Heart left ventricle (tissue), 13 donors: ENCODE data around the gene AGO3.

Source experiments
- POLR2A ChIP-seq, 2 donors: fragments of 450-650 bp; IDR thresholded peaks; one replicate each; pipeline ENCODE4 v1.6.1; 2017; ENCODE audit warnings: antibody characterized with exemption in 2 of 2, mild to moderate bottlenecking in 2 of 2, moderate library complexity in 2 of 2
- TF ChIP-seq, protein P1 (sequence below), 12 donors: fragments of 200-600 bp; sonication (generic) in 4 of 12; IDR thresholded peaks; one replicate each; pipeline versions ENCODE4 v1.5.0 to v1.8.0; 2018 to 2022; ENCODE audit warnings: antibody characterized with exemption in 12 of 12, mild to moderate bottlenecking in 5 of 12
- donor health status: ischemic (EF 13 %, LVEDD 7.1; RV severe dilation, severe dysfunction).
- donor health status: DM: no; HTN: yes; CAD: no.
- donor health status: DM: no; HTN: no; CAD: no.
- donor health status: ischemic (EF 25% LVEDD 6.9; RV normal size, moderate dysfunction).
- donor health status: ischemic (EF 25% LVEDD 5.7; RV mildly dilated, moderate dysfunction).
- donor health status: ischemic (EF 35%, LVEDD 5.7; RV mildly dilated, moderate dysfunction).
- donor health status: nonischemic (EF 11% LVEDD 7.7; RV severe dilation, severe dysfunction).
- donor health status: DM: yes; HTN: yes; CAD: no.
- donor health status: PGD.
- donor health status: ischemic (EF 29% LVEDD 5.4; RV normal size, mild dysfunction).
- donor health status: nonischemic (EF 23%, LVEDD 6.1; RV moderate dilation, normal function).

DNA sequence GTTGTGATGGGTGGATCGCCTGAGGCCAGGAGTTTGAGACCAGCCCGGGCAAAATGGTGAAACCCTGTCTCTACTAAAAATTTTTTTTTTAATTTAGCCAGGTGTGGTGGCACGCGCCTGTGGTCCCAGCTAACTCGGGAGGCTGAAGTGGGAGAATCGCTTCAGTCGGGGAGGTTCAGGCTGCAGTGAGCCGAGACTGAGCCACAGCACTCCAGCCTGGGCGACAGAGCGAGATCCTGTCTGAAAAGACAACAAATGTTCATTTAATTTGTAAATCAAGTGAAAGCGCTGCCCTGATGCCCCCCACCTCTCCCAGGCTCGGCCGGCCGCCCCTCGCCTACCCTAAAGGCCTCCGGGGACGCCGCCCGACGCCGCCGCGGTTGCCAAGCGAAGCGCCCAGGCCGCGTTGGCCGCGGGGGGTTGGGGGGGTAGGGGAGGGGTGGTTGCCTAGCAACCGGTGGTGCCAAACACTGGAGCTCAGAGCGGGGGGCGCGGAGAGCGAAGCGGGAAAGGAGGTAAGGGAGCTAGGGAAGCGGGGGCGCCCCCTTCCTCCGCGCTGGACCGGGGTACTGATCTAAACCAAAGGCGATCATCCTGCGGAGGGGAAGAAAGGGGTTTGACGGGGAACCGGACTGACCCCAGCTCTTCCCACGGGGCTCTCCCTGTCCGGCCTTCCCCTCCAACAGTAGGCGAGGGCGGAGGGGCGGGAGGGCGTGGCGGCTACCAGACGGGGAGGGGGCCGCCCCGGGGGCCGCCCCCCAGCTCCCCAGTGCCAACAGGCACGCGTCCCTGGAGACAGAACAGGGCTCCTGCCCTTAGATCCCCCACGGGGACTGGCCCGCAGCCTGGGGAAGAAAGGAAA lies 153.0 kb downstream of the AGO3 start, which contains the start of gene TEKT2:
- TF ChIP-seq, protein P1, sequence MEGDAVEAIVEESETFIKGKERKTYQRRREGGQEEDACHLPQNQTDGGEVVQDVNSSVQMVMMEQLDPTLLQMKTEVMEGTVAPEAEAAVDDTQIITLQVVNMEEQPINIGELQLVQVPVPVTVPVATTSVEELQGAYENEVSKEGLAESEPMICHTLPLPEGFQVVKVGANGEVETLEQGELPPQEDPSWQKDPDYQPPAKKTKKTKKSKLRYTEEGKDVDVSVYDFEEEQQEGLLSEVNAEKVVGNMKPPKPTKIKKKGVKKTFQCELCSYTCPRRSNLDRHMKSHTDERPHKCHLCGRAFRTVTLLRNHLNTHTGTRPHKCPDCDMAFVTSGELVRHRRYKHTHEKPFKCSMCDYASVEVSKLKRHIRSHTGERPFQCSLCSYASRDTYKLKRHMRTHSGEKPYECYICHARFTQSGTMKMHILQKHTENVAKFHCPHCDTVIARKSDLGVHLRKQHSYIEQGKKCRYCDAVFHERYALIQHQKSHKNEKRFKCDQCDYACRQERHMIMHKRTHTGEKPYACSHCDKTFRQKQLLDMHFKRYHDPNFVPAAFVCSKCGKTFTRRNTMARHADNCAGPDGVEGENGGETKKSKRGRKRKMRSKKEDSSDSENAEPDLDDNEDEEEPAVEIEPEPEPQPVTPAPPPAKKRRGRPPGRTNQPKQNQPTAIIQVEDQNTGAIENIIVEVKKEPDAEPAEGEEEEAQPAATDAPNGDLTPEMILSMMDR (IDR thresholded peaks at IDR 0.05) = no peak
- no peak for TF ChIP-seq POLR2A (IDR thresholded peaks at IDR 0.05)
